Embryonic facial prominence (tissue), 1 donor: ENCODE results near the gene TEX53.
A peak's percentile ranks its signal among the peaks of the same experiment; 100 is the strongest.

ENCODE experiments used
- DNase-seq: peaks from one replicate; pipeline ENCODE4 v3.0.0-alpha.2; 2016; ENCODE audit errors: extremely low spot score

Gene TEX53

DNA sequence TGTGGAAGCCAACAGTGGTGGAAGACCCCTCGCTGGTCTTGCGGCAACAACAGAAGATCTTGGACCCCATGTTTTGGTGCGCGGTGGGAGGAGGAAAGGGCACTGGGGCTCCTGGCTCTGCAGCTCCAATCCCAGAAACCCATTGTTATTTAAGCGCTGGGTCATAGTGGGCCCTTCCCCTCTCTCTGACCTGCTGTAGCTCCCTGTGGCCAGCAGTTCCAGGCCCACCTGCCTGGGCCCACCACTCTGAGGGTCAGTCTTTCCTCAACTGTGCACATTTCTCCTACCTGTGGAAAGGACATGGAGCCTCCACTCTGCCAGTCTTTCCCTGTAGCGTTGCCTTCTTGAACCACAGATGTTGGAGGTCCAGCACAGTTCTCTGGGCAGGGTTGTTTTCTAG is at the start of gene TEX53:
TEX53 (minus strand) TSS at position 101 of the 400 bp plus-strand sequence; CDS start at position 70, 31 bp downstream.
- no peak for DNase-seq

DNA sequence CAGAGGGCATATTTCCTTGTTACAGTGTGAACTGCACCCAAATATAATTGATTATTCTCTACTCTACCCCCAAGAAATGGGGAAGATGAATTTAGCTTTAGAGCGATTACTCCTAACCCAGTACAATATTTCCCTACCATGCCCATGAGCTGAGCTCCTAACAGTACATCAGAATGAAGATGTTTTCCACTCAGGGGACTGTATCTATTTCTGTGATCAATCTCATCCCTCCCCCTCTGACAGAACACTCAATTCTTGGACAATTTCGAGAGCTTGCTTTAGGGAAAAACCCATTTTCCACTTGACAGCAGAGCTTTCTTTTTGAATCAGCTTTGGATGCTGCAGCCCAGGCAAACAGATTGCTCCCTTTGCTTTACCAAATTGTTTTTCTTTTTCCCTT is 49.1 kb upstream of the TEX53 start:
- DNase-seq, result no peak

DNA sequence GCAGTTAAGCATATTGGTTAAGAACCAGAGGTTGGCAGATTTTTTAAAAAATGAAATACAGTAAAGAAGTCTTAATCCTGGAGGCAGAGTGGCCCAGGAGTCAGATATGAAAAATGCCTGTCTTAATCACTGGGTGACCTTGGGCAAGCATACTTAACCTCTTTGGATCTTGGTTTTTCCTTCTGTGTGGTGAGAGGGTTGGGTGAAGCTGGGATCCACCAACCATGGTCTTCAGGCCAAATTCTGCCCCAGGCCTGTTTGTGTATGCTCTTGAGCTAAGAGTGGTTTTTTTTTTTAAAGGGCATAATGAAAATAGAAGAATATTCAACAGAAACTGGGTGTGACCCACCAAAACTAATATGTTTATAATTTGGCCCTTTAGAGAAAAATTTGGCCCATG is 44.4 kb upstream of the TEX53 start:
- no peak for DNase-seq

DNA sequence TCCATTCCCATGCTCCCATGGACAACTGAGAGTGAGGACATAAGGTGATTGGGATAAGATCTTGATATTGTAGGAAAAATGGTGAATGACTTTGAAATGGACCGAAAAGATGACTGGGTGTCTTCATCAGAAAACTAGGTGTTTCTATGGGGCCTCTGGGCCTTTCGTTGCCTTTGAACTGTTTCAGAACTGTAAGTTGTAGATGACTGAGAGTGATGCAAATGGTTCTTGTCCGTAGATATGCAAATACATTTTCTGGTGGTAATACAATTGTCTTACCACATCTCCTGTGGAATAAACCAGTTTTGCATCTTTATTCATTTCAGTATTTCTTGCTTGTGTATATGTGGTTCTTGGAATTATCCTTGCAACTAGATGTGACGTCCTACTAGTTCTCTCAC is 40.3 kb upstream of the TEX53 start:
- no peak for DNase-seq

DNA sequence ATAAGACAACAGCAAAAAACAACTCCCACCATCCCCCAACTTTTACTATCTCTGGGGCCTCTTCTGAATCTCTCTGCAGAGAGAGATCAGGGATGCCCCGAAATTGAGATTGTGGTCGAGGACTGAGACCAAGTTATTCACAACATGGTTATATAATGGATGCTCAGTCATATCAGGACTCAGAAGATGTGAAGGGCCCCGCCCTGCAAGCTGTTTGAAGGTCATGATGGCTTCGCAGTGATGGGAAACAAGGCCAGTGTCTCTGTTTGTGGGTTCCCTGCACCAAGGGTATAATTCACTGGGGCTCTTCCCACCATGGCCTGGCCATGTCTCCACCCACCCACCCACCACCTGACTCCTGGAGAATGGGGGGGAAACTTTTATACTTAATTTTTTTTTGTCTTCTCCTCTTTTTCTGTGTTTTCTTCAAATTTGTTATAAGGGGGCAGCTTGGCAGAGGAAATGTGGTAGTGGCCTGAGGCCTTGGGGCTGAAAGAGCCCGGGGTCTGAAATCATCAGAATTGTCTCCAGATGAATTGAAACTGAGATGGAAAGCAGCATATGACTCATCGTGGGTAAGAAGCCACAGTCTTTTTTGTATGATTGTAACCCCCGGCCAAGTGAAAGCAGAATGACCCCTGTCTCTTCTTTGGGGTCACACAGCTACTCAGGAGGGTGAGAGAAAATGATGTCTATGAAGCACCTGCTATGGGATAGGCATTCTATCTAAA is 39.4 kb upstream of the TEX53 start:
- DNase-seq, result no peak

DNA sequence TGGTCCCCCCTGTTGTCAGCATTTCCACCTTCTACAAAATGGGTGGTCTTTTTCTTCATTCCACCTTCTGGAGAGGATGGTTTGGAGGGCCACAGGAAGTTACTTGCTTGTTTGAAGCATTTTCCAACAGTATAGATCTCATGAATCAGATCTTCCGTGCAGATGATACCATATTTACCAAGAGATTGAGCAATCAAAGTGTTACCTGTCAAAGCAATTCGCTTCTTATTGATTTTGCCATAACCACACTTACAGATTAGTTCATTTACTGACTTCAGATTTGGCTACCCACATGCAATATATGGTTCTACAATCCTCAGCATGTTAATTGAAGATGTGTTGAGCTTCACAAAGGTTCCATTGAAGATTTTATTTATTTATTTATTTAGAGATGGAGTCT is 38.3 kb upstream of the TEX53 start:
- DNase-seq, result no peak

DNA sequence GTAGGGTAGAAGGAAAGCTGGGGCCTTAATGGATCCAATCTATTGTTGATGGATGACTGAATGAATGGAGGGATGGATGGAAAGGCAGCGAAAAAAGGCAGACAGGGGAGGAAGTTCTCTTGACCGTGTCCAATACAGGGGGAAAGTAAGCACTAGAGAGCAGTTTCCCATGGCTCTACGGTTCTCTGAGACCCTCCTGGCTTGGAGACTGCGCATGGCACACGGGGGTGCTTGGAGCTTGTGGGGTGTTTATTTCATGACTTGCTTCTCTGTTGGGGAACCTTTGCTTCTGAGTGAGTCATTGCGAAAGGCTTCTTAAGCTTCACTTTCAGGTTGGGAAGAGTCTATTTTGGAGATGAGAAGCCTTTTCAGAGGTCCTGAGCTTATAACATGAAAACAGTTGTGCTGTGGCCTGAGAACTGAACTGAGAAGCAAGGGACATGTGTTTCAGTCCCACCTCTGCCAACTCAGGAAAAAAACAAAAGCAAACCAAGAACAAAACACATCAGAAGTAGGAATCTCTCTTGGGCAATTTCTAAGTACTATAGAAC is 37.2 kb upstream of the TEX53 start:
- DNase-seq, result no peak

DNA sequence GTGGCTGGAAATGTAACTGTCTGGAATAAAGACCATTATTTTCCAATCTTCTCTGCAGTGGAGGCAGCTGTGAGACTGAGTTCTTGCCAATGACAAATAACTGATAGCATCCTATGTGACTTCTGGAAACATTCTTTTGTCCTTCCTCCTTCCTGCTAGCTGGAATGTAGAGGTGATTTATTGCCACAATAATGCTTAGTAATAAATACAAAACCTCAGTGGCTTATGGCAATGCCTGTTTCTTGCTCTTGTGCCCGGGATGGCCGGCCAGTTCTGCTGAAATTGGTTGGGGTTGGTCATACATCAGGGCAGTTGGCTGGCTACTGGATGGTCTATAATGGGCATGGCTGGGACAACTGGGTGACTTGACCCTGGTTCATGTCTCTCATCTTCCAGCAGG is 36.5 kb upstream of the TEX53 start:
- DNase-seq, result no peak

DNA sequence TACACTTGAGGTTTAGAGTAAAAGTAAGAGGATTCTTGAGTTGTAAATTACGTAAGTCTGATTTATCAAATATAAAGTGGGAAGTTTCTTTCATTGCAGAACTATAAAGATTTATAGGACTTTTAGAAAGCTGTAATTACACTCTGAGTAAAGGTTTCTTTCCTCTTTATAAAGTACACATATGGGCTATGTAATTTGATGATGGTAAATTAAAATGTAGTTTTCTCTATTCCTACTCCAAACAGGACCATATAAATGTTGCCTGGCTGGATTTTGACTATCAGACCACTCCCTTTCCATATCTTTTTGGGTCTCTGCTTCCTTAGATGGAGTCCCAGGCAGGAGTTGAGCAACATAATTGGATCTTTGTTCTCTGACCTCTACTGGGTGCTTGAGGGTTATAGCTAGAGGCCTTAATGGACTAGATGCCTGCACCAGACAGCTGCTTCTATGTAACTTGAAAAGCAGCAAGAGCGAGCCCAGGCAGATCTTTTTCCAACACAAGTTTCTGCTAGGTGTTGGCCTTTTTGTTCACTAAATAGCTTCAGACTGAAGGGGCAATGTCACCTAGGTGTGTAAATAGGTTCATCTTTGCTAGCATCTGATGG is 35.7 kb upstream of the TEX53 start:
- no peak for DNase-seq

DNA sequence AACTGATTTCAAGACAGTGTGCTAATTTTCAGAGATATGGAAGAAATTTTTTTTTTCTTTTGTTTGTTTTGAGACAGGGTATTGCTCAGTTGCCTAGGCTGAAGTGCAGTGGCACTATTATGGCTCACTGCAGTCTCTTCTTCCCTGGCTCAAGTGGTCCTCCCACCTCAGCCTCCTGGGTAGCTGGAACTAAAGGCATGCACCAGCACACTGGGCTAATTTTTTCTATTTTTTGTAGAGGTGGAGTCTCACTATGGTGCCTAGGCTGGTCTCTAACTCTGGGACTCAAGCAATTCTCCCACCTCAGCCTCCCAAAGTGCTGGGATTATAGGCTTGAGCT is 34.3 kb upstream of the TEX53 start:
- DNase-seq, result no peak

DNA sequence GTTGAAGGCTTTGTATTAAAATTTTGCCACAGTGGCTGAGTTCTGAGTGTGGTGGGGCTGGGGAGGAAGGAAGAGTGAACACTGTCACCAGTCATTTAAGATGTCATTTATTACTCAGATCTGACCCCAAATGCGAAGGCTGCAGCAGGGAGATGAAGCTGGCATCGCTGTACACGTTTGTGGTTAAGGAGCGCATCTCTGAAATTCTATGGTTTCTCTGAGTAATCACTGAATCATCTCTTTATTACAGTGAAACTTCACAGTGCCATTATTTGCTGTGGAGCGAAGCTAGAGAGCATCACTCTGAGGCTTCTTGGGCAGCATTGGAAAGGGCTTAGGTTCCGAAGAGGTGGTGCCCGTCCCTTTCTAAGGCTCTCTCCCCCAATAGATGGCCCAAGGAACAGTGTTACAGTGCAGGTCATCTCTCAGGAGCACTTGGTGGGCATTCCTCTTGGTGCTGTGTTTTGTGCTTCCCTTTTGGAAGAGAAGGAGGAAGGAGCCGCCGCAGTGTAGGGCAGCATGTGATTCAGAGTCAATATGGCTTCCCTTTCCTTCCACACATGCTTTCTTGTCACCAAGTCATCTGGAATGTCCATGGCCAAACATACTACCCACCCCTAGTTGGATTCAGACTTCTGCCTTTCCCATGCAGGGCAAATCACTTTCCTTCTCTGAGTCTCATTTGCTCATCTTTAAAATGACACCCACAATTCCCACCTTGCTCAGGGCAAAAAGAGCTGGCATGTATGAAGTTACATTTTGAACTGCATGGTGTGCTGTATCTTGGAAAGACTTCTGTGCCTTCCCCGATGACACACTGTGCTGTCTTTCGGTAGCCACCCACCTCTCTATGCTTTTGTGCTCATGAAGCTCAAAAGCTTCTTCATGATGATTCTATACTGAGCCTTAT is 33.7 kb upstream of the TEX53 start:
- DNase-seq, result no peak

DNA sequence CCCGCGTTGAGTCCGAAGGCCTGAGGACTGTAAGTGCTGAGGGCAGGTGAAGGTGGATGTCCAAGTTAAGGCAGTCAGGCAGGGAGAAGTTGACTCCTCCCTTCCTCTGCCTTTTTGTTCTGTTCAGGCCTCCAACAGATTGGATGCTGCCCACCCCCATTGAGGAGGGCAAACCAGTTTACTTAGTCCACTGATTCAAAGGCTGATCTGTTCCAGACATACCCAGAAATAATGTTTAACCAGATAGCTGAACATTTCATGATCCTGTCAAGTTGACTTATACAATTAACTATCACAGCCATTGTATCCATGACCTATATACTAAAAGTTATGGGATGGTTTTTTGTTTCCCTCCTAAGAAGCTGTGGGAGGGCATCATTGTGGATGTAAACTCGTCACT is 32.7 kb upstream of the TEX53 start:
- DNase-seq, result no peak

DNA sequence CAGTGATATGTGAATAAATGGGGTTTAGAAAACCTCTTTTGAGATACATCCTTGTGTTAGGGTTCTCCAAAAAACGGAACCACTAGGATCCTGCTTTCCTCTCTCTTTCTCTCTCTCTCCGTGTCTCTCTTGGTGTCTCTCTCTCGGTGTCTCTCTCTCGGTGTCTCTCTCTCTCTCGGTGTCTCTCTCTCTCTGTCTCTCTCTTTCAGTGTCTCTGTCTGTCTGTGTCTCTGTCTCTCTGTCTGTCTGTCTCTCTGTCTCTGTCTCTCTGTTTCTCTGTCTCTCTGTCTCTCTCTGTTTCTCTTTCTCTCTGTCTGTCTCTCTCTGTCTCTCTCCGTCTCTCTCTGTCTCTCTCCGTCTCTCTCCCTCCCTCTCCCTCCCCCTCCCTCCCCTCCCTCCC is 32.2 kb upstream of the TEX53 start:
- DNase-seq, result no peak

DNA sequence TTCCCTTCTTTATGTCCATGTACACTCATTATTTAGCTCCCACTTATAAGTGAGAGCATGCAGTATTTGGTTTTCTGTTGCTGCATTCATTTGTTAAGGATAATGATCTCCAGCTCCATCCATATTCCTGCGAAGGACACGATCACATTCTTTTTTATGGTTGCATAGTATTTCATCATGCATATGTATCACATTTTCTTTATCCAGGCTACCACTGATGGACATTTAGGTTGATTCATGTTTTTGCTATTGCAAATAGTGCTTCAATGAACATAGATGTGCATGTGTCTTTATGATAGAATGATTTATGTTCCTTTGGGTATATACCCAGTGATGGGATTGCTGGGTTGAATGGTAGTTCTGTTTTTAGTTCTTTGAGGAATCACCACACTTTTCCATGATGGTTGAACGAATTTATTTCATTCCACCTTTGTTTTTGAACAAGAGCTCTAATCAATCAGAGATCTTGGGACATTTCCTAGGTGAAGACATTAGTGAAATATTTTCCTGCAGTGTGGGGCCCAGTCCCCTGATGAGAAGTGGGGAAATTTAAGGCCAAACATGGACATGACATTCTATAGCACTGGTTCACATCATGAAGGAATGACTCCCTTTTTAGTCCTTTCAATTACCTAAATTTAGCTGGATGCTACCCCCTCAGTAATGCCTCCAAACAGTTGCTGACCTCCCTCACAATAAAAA is 31.5 kb upstream of the TEX53 start:
- no peak for DNase-seq

DNA sequence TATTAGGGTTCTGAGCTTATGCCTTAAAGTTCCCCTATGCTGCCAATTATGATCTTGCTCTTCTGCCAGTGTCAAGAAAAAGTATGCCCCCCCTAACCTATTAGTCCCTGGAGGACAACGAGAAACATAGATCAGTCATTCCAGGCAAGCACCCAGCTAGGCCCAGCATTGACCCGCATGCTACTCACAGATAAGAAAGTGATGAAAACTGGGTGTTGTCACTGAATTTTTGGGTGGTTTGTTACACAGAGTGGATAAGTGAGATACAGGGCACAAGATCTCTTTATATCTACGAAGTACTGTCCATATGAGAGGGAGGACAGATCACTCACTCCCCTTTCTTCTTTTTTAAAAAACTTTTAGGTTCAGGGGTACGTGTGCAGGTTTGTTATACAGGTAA is 30.8 kb upstream of the TEX53 start:
- no peak for DNase-seq

DNA sequence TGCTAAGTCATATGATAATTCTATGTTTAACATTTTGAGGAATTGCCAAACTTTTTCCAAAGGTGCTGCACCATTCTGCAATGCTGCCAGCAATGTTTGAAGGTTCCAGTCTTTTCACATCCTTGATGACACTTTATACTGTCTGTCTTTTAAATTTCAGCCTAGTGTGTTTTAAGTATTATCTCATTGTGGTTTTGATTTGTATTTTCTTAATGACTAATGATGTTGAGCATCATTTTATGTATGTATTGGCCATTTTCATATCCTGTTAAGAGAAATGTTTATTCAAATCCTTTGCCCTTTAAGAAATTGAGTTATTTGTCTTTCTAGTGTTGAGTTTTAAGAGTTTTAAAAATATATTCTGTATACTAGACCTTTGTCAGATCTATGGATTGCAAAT is 29.4 kb upstream of the TEX53 start:
- DNase-seq, result no peak

DNA sequence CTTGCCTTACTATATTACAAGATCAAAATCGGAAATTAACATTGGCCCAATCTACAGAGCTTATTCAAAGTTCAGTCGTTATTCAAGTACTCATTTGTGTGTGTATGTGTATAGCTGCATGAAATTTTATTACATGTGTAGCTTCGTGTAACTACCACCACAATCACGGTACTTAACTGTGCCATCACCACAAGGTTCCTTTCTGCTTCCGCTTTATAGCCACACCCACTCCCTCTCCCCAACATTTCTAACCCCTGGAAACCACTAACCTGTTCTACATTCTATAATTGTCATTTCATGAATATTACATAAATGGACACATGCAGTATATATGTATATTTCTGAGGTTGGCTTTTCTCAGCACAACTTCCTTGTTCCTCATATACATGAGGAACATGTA is 28.3 kb upstream of the TEX53 start:
- no peak for DNase-seq

DNA sequence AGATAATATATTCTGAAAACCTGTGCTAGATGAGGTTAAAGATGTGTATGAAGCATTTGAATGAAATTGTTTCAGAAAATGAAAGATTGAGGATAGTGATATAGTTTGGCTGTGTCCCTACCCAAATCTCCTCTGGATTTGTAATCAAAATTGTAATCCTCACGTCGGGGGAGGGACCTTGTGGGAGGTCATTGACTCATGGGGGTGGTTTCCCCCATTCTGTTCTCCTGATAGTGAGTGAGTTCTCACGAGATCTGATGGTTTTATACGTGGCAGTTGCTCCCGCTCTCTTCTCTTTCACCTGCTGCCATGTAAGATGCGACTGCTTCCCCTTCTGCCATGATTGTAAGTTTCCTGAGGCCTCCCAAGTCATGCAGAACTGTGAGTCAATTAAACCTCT is 26.4 kb upstream of the TEX53 start:
- DNase-seq, result no peak

DNA sequence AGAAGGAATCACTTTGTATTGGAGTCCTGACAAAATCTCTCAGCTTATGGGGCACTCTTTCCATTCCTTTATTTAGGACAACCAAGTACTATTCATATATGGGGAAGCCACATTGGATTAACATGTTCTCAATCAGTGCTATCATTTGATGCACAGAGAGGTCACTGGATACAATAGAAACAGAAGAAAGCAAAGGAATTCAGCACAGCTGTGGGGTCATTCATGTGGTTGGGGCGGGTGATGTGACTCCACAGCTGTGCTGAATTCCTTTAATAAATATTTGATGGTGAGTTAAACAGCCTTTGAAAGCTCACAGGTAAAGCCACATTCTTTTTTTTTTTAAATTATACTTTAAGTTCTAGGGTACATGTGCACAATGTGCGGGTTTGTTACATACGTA is 25.2 kb upstream of the TEX53 start:
- no peak for DNase-seq

DNA sequence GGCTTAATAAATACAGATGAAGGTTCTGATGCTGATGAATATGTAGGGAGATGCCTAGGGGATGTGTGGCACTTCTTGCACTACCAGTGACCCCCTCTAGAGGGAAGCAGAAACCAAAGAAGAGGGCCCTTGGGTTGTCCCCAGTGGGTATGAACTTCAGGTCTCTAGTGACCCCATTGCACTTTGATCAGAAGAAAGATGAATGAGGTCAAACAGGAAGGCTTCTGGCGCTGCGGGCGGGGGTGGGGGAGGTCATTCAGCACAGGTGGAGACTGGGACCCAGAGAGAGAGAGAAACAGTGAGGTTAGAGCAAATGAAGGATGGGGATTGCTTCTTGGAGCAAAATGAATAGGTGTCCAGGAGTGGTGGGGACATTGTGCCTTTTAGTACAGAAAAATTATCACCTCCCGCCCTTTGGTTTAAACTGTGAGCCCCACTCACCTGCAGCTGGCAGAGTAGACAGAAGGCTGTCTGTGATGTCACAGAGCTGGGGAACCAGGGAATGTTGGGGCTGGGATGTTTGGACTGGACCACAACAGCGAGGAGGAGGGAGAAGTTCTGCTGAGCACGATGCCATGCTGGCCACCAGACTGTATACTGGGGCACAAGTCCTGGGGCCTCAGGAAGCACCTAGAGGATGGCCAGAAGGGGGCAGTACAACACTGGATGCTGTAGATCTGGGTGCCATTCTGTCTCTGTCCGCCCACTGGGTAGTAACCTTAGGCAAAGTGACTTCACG is 24.2 kb upstream of the TEX53 start, which contains the start of gene TEX48:
TEX48 (minus strand) TSS at position 599 of the 739 bp plus-strand sequence. CDS start 10,469 bp downstream, outside the sequence.
- DNase-seq, result peak; percentile 38
